ENCODE results near the gene DAPL1.

DAPL1 gene

DNA sequence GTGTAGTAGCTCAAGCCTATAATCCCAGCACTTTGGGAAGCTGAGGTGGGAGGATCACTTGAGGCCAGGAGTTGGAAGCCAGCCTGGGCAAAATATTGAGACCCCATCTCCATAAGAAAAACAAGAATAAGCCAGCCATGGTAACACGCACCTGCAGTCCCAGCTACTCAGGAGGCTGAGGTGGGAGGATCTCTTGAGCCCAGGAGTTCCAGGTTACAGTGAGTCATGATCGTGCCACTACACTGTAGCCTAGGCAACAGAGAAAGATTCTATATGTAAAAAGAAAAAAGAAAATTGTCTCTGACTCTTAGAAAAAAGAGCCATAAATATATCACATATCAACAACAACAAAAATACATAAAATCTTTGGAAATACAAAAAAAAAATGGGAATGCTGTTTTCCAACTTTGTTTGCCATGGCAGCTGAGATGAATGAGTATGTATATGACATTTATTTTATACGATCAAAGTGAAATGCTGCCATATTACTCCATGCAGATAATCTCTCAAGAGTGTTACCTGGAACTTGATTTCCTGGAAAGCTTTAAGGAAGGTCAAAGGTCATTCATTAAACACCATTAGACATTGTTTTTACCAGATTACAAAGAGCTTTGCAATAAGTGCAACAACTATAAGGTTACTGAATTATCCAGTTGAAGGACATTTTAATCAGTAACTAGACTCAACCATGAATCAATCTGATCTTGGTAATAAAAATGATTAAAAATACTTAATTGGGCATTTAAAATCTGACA is 19.7 kb upstream of the DAPL1 start:
- ChIA-PET CTCF (interaction anchor here (0.8 to 1.1 kb wide), 2 partner anchors 21 to 751 kb away, joined by 4 read pairs; no protein-coding TSS in a partner anchor), POLR2A (no interaction called here)
- H3K36me3 ChIP-seq (ENCODE audit: control insufficient read depth in 2 of 2, insufficient read depth in 1 of 2, low read length in 2 of 2), result no peaks in the 10 kb centered on the region
- no peak overlapping the region for H3K4me3 ChIP-seq (ENCODE audit: low read depth, low read length)
- H3K9me3 ChIP-seq (ENCODE audit: control insufficient read depth, insufficient read depth, low read depth, low read length), result no peaks in the 10 kb centered on the region
- no peaks in the 10 kb centered on the region for H3K4me1 ChIP-seq (ENCODE audit: control insufficient read depth, insufficient read depth, low read length)
- no peak for TF ChIP-seq ZBTB17 (tag by site-specific recombination; IDR thresholded peaks at IDR 0.05)
- no peak for TF ChIP-seq ZNF221 (tag by site-specific recombination; IDR thresholded peaks at IDR 0.05; ENCODE audit: borderline replicate concordance)
- TF ChIP-seq ZNF292 (tag by site-specific recombination; IDR thresholded peaks at IDR 0.05; ENCODE audit: borderline replicate concordance, low read depth), result no peak
- TF ChIP-seq ZNF335 (tag by site-specific recombination; conservative IDR thresholded peaks at IDR 0.05), result no peak
- no peak for TF ChIP-seq ZNF776 (tag by site-specific recombination; IDR thresholded peaks at IDR 0.05; ENCODE audit: borderline replicate concordance)
- TF ChIP-seq ZNF777 (tag by site-specific recombination; IDR thresholded peaks at IDR 0.05; ENCODE audit: borderline replicate concordance), result no peak
- TF ChIP-seq ZBTB1 (tag by site-specific recombination; IDR thresholded peaks at IDR 0.05), result no peak
- no peak for TF ChIP-seq ZNF792 (tag by site-specific recombination; IDR thresholded peaks at IDR 0.05)
- no peak for TF ChIP-seq ZNF175 (tag by site-specific recombination; IDR thresholded peaks at IDR 0.05)
- TF ChIP-seq ZNF768 (tag by site-specific recombination; IDR thresholded peaks at IDR 0.05), result no peak
- no peak overlapping the region for H3K27ac ChIP-seq (ENCODE audit: extremely low read depth, low read depth, low read length)

DNA sequence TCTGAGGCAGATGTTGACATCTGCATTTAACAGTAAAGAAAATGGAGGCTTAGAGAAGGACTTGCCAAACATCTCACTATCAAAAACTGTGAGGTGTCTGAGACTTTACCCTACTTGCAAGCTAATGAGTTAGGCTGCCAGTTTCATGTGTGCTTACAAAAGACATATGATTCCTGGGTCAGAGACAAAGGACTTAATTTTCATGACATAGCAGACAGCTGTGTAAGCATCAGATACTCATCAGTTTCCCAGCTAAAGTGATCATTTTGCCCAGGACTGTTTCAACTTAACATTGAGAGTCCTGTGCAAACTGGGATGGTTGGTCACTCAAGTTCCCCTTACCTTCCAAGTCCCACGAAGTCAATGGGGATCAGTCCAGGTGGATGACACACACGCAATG is 18.9 kb upstream of the DAPL1 start:
- H3K4me3 ChIP-seq (ENCODE audit: low read depth, low read length), result no peak overlapping the region
- TF ChIP-seq ZNF664 (tag by site-specific recombination; IDR thresholded peaks at IDR 0.05) (no peak), ZNF560 (tag by site-specific recombination; IDR thresholded peaks at IDR 0.05; ENCODE audit: borderline replicate concordance) (no peak), OVOL3 (tag by site-specific recombination; IDR thresholded peaks at IDR 0.05) (no peak), ZBTB20 (tag by site-specific recombination; IDR thresholded peaks at IDR 0.05) (no peak), ZNF223 (tag by site-specific recombination; IDR thresholded peaks at IDR 0.05) (no peak), ZNF140 (tag by site-specific recombination; IDR thresholded peaks at IDR 0.05) (no peak), ZNF169 (tag by site-specific recombination; IDR thresholded peaks at IDR 0.05) (no peak), ZNF596 (tag by site-specific recombination; IDR thresholded peaks at IDR 0.05) (no peak), GLI4 (tag by site-specific recombination; IDR thresholded peaks at IDR 0.05) (no peak), ZNF433 (tag by site-specific recombination; IDR thresholded peaks at IDR 0.05; ENCODE audit: low read depth) (no peak)
- TF ChIP-seq, protein P1, sequence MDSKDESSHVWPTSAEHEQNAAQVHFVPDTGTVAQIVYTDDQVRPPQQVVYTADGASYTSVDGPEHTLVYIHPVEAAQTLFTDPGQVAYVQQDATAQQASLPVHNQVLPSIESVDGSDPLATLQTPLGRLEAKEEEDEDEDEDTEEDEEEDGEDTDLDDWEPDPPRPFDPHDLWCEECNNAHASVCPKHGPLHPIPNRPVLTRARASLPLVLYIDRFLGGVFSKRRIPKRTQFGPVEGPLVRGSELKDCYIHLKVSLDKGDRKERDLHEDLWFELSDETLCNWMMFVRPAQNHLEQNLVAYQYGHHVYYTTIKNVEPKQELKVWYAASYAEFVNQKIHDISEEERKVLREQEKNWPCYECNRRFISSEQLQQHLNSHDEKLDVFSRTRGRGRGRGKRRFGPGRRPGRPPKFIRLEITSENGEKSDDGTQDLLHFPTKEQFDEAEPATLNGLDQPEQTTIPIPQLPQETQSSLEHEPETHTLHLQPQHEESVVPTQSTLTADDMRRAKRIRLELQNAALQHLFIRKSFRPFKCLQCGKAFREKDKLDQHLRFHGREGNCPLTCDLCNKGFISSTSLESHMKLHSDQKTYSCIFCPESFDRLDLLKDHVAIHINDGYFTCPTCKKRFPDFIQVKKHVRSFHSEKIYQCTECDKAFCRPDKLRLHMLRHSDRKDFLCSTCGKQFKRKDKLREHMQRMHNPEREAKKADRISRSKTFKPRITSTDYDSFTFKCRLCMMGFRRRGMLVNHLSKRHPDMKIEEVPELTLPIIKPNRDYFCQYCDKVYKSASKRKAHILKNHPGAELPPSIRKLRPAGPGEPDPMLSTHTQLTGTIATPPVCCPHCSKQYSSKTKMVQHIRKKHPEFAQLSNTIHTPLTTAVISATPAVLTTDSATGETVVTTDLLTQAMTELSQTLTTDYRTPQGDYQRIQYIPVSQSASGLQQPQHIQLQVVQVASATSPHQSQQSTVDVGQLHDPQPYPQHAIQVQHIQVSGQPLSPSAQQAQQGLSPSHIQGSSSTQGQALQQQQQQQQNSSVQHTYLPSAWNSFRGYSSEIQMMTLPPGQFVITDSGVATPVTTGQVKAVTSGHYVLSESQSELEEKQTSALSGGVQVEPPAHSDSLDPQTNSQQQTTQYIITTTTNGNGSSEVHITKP (tag by site-specific recombination; IDR thresholded peaks at IDR 0.05), result no peak
- TF ChIP-seq, protein P2, sequence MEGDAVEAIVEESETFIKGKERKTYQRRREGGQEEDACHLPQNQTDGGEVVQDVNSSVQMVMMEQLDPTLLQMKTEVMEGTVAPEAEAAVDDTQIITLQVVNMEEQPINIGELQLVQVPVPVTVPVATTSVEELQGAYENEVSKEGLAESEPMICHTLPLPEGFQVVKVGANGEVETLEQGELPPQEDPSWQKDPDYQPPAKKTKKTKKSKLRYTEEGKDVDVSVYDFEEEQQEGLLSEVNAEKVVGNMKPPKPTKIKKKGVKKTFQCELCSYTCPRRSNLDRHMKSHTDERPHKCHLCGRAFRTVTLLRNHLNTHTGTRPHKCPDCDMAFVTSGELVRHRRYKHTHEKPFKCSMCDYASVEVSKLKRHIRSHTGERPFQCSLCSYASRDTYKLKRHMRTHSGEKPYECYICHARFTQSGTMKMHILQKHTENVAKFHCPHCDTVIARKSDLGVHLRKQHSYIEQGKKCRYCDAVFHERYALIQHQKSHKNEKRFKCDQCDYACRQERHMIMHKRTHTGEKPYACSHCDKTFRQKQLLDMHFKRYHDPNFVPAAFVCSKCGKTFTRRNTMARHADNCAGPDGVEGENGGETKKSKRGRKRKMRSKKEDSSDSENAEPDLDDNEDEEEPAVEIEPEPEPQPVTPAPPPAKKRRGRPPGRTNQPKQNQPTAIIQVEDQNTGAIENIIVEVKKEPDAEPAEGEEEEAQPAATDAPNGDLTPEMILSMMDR (tag by site-specific recombination; IDR thresholded peaks at IDR 0.05), result no peak
- TF ChIP-seq, protein P3, sequence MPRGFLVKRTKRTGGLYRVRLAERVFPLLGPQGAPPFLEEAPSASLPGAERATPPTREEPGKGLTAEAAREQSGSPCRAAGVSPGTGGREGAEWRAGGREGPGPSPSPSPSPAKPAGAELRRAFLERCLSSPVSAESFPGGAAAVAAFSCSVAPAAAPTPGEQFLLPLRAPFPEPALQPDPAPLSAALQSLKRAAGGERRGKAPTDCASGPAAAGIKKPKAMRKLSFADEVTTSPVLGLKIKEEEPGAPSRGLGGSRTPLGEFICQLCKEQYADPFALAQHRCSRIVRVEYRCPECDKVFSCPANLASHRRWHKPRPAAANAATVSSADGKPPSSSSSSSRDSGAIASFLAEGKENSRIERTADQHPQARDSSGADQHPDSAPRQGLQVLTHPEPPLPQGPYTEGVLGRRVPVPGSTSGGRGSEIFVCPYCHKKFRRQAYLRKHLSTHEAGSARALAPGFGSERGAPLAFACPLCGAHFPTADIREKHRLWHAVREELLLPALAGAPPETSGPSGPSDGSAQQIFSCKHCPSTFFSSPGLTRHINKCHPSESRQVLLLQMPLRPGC (tag by site-specific recombination; IDR thresholded peaks at IDR 0.05), result no peak
- TF ChIP-seq, protein P4, sequence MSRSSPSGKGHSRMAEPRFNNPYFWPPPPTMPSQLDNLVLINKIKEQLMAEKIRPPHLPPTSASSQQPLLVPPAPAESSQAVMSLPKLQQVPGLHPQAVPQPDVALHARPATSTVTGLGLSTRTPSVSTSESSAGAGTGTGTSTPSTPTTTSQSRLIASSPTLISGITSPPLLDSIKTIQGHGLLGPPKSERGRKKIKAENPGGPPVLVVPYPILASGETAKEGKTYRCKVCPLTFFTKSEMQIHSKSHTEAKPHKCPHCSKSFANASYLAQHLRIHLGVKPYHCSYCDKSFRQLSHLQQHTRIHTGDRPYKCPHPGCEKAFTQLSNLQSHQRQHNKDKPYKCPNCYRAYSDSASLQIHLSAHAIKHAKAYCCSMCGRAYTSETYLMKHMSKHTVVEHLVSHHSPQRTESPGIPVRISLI (tag by site-specific recombination; IDR thresholded peaks at IDR 0.05), result no peak
- no peaks in the 10 kb centered on the region for H3K36me3 ChIP-seq (ENCODE audit: control insufficient read depth in 2 of 2, insufficient read depth in 1 of 2, low read length in 2 of 2)
- H3K9me3 ChIP-seq (ENCODE audit: control insufficient read depth, insufficient read depth, low read depth, low read length), result no peaks in the 10 kb centered on the region
- POLR2A ChIA-PET, result no interaction called here
- CTCF ChIA-PET, result no interaction called here
- no peak overlapping the region for H3K27ac ChIP-seq (ENCODE audit: extremely low read depth, low read depth, low read length)
- no peaks in the 10 kb centered on the region for H3K4me1 ChIP-seq (ENCODE audit: control insufficient read depth, insufficient read depth, low read length)
